GM10266 (cell line): ENCODE measurements around the gene PPFIA3.
"Not testable (repeated sequence)": the region's sequence is repeated elsewhere in the genome, so short reads cannot be mapped to it uniquely, and the experiment has no call there.

Experiments
- DNase-seq: peaks from one replicate; pipeline ENCODE4 v3.0.0; 2012; ENCODE audit errors: extremely low spot score
- TF ChIP-seq, protein P1 (sequence below): IDR thresholded peaks from 2 replicates; pipeline ENCODE4 v1.5.1; 2012; ENCODE audit warnings: mild to moderate bottlenecking, low read depth; ENCODE audit not compliant: control insufficient read depth, insufficient read depth; ENCODE audit errors: missing control alignments

PPFIA3 gene

DNA sequence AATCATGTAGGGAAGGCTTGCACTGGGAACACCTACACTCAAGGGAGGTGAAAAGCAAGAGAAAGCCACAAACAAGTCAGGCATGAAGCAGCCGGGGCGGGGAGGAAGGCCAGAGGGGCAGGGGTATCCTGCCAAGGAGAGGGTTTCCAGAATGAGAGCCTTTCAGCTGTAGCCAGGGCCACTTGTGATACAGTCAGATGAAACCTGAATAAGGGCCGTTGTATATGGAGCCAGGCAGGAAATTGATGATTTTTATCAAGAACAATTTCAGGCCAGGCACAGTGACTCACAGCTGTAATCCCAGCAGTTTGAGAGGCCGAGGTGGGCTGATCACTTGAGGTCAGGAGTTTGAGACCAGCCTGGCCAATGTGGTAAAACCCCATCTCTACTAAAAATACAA is 42.6 kb downstream of the PPFIA3 start:
- DNase-seq = no peak
- TF ChIP-seq, protein P1, sequence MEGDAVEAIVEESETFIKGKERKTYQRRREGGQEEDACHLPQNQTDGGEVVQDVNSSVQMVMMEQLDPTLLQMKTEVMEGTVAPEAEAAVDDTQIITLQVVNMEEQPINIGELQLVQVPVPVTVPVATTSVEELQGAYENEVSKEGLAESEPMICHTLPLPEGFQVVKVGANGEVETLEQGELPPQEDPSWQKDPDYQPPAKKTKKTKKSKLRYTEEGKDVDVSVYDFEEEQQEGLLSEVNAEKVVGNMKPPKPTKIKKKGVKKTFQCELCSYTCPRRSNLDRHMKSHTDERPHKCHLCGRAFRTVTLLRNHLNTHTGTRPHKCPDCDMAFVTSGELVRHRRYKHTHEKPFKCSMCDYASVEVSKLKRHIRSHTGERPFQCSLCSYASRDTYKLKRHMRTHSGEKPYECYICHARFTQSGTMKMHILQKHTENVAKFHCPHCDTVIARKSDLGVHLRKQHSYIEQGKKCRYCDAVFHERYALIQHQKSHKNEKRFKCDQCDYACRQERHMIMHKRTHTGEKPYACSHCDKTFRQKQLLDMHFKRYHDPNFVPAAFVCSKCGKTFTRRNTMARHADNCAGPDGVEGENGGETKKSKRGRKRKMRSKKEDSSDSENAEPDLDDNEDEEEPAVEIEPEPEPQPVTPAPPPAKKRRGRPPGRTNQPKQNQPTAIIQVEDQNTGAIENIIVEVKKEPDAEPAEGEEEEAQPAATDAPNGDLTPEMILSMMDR = no peak

DNA sequence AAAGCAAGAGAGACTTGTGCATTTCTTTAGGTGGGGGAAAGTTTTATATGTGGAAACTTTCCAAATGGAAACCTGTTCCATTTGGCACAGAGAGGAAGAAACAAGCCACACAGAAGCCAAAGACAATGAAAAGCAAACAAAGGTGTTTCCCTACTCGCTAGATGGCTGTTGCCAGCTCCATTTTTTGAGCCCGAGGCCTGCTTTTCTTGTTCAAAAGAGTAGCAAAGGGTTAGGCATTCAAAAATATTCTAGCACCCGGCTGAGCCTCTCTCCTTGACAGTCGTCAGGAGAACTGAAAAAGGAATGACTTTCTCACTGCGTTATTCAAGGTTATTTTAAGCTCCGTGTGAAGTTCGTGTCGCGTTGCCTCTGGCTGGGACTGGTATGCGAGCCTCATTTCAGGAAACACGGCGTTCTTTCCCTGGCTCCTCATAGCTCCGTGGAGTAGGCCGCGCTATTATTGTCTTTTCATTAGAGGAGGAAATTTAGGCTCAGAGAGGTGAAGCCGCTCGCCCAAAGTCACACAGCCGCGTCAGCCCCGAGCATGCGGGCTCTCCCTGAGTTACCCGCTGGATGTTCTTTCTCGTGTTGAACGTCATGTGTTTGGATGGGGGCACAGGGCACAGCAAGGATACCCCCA is 45.9 kb downstream of the PPFIA3 start:
- TF ChIP-seq, protein P1 = no peak
- no peak for DNase-seq

DNA sequence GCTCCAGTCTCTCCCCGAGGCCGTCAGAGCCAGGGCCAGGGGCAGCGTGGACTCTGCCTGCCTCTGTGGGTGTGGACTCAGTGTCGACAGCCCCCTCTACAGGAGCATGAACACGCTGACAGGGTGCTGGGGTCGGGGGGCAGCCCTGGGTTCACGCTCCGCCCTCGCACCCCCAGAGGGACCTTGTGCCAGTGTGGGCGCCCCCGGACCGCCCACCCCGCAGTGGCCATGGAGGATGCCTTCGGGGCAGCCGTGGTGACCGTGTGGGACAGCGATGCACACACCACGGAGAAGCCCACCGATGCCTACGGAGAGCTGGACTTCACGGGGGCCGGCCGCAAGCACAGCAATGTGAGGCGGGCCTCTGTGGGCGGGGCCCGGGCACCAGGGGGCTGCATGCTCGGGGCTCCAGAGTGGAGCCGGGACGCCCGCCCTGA is 46.5 kb downstream of the PPFIA3 start:
- no peak for DNase-seq
- TF ChIP-seq, protein P1 = no peak

DNA sequence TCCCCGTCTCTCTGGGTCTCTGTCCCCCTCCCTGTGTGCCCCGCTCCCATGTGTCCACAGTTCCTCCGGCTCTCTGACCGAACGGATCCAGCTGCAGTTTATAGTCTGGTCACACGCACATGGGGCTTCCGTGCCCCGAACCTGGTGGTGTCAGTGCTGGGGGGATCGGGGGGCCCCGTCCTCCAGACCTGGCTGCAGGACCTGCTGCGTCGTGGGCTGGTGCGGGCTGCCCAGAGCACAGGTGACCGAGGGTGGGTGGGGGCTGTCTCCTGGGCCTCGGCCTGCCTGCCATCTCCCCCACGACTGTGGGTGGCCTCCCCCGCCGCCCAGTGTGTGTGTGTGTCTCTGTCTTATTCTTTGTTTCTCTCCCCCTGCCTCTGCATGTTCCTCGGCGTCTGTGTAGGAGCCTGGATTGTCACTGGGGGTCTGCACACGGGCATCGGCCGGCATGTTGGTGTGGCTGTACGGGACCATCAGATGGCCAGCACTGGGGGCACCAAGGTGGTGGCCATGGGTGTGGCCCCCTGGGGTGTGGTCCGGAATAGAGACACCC is 48.6 kb downstream of the PPFIA3 start:
- DNase-seq = no peak
- TF ChIP-seq, protein P1 = no peak

DNA sequence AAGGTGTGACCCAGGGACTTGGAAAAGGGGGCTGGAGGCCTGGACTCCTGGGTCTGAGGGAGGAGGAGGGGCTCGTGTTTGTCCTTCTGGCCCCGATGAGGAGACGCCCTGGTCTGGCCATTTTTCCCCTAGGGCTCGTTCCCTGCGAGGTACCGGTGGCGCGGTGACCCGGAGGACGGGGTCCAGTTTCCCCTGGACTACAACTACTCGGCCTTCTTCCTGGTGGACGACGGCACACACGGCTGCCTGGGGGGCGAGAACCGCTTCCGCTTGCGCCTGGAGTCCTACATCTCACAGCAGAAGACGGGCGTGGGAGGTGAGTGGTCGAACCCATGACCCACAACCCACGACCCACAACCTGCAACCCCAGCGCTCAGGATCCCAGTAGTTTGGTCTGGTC is 49.1 kb downstream of the PPFIA3 start:
- no peak for DNase-seq
- TF ChIP-seq, protein P1 = no peak

DNA sequence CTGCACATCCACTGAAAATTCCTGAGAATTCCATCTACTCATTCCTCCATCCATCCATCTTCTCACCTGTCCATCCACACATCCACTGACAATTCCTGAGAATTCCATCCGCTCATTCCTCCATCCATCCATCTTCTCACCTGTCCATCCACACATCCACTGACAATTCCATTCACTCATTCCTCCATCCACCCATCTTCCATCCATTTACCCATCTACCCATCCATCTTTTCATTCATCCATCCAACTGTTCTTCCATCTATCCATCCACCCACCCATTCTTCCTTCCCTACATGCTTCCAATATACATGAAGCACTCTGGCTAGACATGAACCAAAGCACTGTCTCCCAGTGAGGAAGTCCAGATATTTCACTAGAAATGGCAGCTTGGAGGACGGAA is 53.9 kb downstream of the PPFIA3 start:
- TF ChIP-seq, protein P1 = no peak
- DNase-seq = no peak

DNA sequence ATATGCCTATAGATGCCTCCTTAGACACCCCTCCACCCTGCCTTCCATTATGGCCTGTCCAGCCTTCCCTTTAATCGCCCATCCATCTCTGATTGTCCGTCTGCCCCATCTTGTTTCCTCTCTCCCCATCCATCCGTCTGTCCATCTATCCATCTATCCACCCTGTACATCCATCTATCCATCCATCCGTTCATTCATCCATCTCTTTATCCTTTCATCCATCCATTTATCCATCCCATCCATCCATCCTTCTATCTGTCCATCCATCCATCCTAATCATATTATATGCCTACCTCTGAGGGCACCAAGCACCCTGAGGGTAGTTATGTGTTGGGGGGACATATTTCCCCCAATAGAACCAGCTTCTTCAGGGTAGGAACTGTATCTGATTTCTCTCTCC is 61.3 kb downstream of the PPFIA3 start:
- TF ChIP-seq, protein P1 = no peak
- no peak for DNase-seq

DNA sequence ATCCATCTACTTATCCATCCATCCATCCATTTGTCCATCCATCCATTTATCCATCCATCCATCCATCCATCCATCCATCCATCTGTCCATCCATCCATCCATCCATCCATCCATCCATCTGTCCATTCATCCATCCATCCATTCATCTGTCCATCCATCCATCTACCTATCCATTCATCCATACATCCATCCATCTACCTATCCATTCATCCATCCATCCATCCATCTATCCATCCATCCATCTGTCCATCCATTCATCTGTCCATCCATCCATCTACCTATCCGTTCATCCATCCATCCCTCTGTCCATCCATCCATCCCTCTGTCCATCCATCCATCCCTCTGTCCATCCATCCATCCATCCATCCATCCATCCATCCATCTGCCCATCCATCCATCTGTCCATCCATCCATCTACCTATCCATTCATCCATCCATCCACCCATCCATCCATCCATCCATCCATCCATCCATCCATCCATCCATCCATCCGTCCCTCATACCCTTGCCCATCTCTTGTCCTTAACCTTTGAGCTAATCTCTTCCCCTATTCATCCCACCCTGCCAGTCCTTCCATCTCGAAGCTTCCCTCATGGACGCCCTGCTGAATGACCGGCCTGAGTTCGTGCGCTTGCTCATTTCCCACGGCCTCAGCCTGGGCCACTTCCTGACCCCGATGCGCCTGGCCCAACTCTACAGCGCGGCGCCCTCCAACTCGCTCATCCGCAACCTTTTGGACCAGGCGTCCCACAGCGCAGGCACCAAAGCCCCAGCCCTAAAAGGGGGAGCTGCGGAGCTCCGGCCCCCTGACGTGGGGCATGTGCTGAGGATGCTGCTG is 62.9 kb downstream of the PPFIA3 start:
- not testable (repeated sequence) for DNase-seq
